K562 (cell line): ENCODE results near the gene CDK9. TPM values are rescaled to one million over a fixed set of nuclear protein-coding genes. Genes with fewer than 3 reads are reported as not detected.

Experiments used
- ELF2 ChIP-seq: fragments of 250-450 bp; sonication (Bioruptor Pico); IDR thresholded peaks from 2 replicates; pipeline ENCODE4 v1.5.0; 2021; ENCODE audit warnings: mild to moderate bottlenecking
- ETV1 ChIP-seq: fragments of 450-650 bp; conservative IDR thresholded peaks from 2 replicates; pipeline ENCODE4 v1.6.1; 2016; ENCODE audit warnings: missing genetic modification characterization, control low read depth, low read depth, missing compliant biosample characterization
- SAP30 ChIP-seq: fragments of 200-600 bp; sonication (generic); IDR thresholded peaks from 2 replicates; pipeline ENCODE4 v1.6.1; 2012; ENCODE audit warnings: borderline replicate concordance, low read depth, mild to moderate bottlenecking, moderate library complexity, low read length, control low read depth, inconsistent platforms; ENCODE audit not compliant: insufficient read depth, poor library complexity, severe bottlenecking
- TOE1 ChIP-seq, 2 experiments: fragments of 450-650 bp in 1 of 2; sonication (generic) in 1 of 2; formaldehyde crosslinking in 1 of 2; IDR thresholded peaks; 2 replicates each; pipeline versions ENCODE4 v1.7.1 to v1.8.0; 2016 to 2022; ENCODE audit warnings: borderline replicate concordance in 2 of 2, mild to moderate bottlenecking in 2 of 2, antibody characterized with exemption in 1 of 2, inconsistent platforms in 1 of 2, low read depth in 1 of 2, missing genetic modification reagents in 1 of 2, moderate library complexity in 1 of 2
- ZBTB49 ChIP-seq: sonication (generic); formaldehyde crosslinking; IDR thresholded peaks from 2 replicates; pipeline ENCODE4 v1.8.0; 2022; ENCODE audit warnings: missing genetic modification reagents, mild to moderate bottlenecking, borderline replicate concordance
- ZNF280A ChIP-seq: fragments of 450-650 bp; IDR thresholded peaks from 2 replicates; pipeline ENCODE4 v1.6.1; 2018; ENCODE audit warnings: mild to moderate bottlenecking, low read depth; ENCODE audit not compliant: partially characterized antibody
- ZNF280B ChIP-seq: fragments of 250-450 bp; sonication (Bioruptor Pico); IDR thresholded peaks from 2 replicates; pipeline ENCODE4 v1.5.1; 2021; ENCODE audit warnings: mild to moderate bottlenecking
- ZNF699 ChIP-seq: fragments of 250-450 bp; sonication (Bioruptor Pico); IDR thresholded peaks from 2 replicates; pipeline ENCODE4 v1.8.0; 2021; ENCODE audit warnings: mild to moderate bottlenecking, moderate library complexity; ENCODE audit not compliant: insufficient replicate concordance
- ZNF77 ChIP-seq: fragments of 250-450 bp; sonication (Bioruptor Pico); IDR thresholded peaks from 2 replicates; pipeline ENCODE4 v1.5.0; 2020
- polyA plus RNA-seq, 8 experiments: library from polyadenylated mRNA; depleted of rRNA in 4 of 8; stranded (reverse) in 5 of 8; unstranded in 3 of 8; fragments of >200 nt; fragmentation: Nextera tagmentation in 2 of 8; fragmentation: Illumina TruSeq in 1 of 8; extraction: Ambion mirVana in 2 of 8; extraction: Trizol in 1 of 8; gene quantifications; 2 replicates each; pipeline versions ENCODE4 v1.2.1 to v1.2.3, GENCODE V29; 2011 to 2014; ENCODE audit warnings: inconsistent platforms in 1 of 8, missing spikeins in 1 of 8
- total RNA-seq, 7 experiments: library from RNA; depleted of rRNA in 6 of 7; stranded (reverse); fragments of >200 nt in 6 of 7; fragmentation: Illumina TruSeq in 2 of 7; extraction: Trizol in 2 of 7; gene quantifications; 2 replicates each; pipeline versions ENCODE4 v1.2.1 to v1.2.3, GENCODE V29; 2011 to 2021; ENCODE audit warnings: low replicate concordance in 1 of 7
- TF ChIP-seq, protein P1 (sequence below), 2 experiments: fragments of 200-800 bp in 1 of 2; sonication (Bioruptor generic) in 1 of 2; sonication (generic) in 1 of 2; formaldehyde crosslinking in 1 of 2; IDR thresholded peaks in 1 of 2; conservative IDR thresholded peaks in 1 of 2; 2 replicates each; pipeline versions ENCODE4 v1.5.0 to v1.6.1; 2016 to 2020; ENCODE audit warnings: missing compliant biosample characterization in 1 of 2, missing genetic modification characterization in 1 of 2, missing genetic modification reagents in 1 of 2
- TF ChIP-seq, protein P2 (sequence below): sonication (generic); formaldehyde crosslinking; IDR thresholded peaks from 2 replicates; pipeline ENCODE4 v1.8.1; 2023; ENCODE audit warnings: mild to moderate bottlenecking, missing genetic modification reagents

CDK9 gene
- total and polyA plus RNA-seq, 9 of the 15 experiments (the other 6 are each of a cell fraction or from before 2014, with no cell fraction given) = 4.2 to 78.6 (median 33.0) TPM

DNA sequence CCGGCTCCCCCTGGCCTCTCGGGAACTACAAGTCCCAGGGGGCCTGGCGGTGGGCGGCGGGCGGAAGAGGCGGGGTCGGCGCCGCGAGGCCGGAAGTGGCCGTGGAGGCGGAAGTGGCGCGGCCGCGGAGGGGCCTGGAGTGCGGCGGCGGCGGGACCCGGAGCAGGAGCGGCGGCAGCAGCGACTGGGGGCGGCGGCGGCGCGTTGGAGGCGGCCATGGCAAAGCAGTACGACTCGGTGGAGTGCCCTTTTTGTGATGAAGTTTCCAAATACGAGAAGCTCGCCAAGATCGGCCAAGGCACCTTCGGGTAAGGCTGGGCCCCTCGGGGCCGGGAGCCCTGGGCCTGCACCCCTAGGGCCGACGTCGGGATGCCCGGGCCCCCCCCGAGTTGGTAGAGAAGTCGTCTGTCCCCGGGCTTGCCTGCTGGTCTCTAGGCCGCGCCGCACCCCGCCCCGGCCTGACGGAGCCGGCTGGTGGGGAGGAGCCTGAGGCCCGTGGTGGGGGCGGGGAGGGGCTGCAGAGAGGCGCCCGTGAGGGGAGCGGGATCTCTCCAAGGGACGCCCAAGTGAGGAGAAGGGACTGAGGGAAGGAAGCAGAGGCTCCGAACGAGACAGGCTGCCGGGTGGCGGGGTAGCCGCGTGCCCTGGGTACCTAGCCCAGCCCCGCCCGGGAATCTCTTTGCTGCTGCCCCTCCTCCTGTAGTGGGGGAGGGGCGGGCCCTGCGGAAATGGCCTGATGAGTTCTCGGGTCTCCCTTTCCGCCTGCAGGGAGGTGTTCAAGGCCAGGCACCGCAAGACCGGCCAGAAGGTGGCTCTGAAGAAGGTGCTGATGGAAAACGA lies at the start of gene CDK9 (continued):
- TF ChIP-seq ZBTB49 (CRISPR knock-in tag) (no peak), SAP30 (peak; percentile 54), ELF2 (CRISPR knock-in tag) (peak; percentile 88), ZNF77 (no peak), ZNF280A (no peak), ZNF280B (CRISPR knock-in tag) (no peak), ETV1 (peak; percentile 72), TOE1 (IDR thresholded peaks at IDR 0.05; ENCODE audit: borderline replicate concordance) (peak; percentile 76), TOE1 (CRISPR knock-in tag; IDR thresholded peaks at IDR 0.05; ENCODE audit: borderline replicate concordance, low read depth) (no peak), ZNF699 (no peak)
- TF ChIP-seq, protein P1, sequence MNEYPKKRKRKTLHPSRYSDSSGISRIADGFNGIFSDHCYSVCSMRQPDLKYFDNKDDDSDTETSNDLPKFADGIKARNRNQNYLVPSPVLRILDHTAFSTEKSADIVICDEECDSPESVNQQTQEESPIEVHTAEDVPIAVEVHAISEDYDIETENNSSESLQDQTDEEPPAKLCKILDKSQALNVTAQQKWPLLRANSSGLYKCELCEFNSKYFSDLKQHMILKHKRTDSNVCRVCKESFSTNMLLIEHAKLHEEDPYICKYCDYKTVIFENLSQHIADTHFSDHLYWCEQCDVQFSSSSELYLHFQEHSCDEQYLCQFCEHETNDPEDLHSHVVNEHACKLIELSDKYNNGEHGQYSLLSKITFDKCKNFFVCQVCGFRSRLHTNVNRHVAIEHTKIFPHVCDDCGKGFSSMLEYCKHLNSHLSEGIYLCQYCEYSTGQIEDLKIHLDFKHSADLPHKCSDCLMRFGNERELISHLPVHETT (CRISPR knock-in tag; conservative IDR thresholded peaks at IDR 0.05 in 1 of 2, IDR thresholded peaks at IDR 0.05 in 1 of 2) = peak in 1 of 2 experiments; percentile 83; a peak in 1 of 4 replicates
- TF ChIP-seq, protein P2, sequence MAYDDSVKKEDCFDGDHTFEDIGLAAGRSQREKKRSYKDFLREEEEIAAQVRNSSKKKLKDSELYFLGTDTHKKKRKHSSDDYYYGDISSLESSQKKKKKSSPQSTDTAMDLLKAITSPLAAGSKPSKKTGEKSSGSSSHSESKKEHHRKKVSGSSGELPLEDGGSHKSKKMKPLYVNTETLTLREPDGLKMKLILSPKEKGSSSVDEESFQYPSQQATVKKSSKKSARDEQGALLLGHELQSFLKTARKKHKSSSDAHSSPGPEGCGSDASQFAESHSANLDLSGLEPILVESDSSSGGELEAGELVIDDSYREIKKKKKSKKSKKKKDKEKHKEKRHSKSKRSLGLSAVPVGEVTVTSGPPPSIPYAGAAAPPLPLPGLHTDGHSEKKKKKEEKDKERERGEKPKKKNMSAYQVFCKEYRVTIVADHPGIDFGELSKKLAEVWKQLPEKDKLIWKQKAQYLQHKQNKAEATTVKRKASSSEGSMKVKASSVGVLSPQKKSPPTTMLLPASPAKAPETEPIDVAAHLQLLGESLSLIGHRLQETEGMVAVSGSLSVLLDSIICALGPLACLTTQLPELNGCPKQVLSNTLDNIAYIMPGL (CRISPR knock-in tag) = peak; percentile 69; the same call in 1 of the 2 replicates
